ENCODE results near the gene GNAI3.

The GNAI3 gene

DNA sequence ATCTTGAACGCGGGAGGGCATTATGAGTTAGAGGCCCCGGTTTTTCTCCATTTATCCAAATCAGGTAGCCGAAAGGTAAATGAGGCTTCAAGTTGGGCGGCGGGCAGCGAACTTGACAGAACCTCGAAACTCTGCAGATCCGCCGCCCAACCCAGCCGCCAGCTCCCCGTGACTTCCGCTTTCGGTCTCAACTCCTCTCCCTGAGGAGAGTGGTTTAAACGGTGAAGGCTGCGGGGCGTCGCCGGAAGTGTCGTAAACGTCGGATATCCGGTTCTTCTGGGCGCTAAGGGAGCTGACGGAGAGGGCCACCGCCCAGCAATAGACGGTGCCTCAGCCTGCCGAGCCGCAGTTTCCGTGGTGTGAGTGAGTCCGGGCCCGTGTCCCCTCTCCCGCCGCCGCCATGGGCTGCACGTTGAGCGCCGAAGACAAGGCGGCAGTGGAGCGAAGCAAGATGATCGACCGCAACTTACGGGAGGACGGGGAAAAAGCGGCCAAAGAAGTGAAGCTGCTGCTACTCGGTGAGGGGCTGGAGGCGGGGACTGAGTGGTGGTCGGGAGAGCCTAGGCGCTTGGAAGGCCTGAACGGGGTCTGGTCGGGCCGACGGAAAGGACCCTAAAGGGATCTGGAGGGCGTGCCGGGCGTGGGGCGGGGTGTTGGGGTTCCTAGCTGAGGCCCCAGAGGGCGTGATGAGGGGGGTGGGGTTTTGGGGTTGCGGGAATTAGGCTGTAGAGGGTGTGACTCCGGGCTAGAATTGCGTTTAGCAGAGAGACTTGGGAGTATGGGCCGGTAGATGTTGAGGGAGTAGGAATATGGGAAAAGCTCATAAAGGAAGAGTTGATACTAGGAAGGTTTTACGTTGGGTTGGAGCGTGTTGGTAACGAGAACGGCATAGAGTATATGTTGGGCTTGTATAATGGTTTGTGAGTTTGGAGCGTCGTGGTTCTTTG lies at the start of gene GNAI3:
GNAI3 (plus strand) TSS at position 295 of the 947 bp plus-strand sequence; CDS start at position 401, 106 bp downstream.
- peak; percentile 93 for DNase-seq

DNA sequence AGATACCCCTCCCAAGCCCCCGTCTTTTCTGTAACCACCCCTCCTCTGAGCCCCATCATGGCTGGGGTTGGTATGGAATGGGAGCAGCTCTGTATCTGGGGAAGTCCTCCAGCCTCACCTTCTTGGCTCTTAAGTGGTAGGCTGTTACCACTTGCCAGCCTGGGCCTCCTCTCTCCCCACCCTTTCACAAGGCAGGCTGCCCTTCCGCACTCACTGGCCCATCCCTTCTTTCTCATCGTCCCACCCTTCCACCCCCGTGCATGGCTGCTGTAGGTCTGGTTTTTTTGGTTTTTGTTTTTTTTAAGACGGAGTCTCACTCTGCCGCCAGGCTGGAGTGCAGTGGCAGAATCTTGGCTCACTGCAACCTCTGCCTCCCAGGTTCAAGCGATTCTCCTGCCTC lies 49.3 kb upstream of the GNAI3 start:
- no peak for DNase-seq

GRCh38 chr1:109499661-109500536 lies 48.5 kb upstream of the GNAI3 start:
- DNase-seq: peak; percentile 37

GRCh38 chr1:109500941-109501381 lies 47.5 kb upstream of the GNAI3 start:
- DNase-seq: no peak

GRCh38 chr1:109501644-109502363 lies 46.6 kb upstream of the GNAI3 start:
- no peak for DNase-seq

- peak; percentile 32 for DNase-seq
Observed at GRCh38 chr1:109502364-109502851, 46.0 kb upstream of the GNAI3 start.

DNA sequence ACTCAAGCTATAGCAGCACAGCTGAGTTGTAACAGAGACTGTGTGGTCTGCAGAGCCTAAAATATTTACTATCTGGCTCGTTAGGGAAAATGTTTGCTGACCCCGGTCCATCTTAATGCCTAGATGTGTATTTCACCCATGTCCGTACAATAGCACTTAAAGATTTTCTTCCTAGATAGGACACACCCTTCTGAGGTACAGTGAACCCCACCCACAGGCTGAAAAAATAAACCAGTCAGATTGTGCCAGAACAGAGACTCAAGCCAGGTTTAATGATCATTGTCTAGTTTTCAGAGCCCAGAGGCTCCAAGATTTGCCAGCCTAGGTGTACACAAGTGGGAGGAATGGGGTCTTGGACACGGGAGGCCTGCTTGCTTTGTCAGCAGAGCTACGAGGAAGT lies 44.5 kb upstream of the GNAI3 start:
- no peak for DNase-seq

- no peak for DNase-seq
Observed at GRCh38 chr1:109504974-109505373, 43.4 kb upstream of the GNAI3 start.

- DNase-seq: no peak
Observed at GRCh38 chr1:109508001-109508872, 40.2 kb upstream of the GNAI3 start.

GRCh38 chr1:109508873-109509175 lies 39.6 kb upstream of the GNAI3 start:
- DNase-seq: no peak

GRCh38 chr1:109509176-109510134 lies 39.0 kb upstream of the GNAI3 start, which contains the start of gene AMIGO1:
Gene AMIGO1 (minus strand): TSS chr1:109509727. CDS start chr1:109508912, 815 bp downstream.
- peak; percentile 44 for DNase-seq

- no peak for DNase-seq
Observed at GRCh38 chr1:109513110-109513710, 35.2 kb upstream of the GNAI3 start.

DNA sequence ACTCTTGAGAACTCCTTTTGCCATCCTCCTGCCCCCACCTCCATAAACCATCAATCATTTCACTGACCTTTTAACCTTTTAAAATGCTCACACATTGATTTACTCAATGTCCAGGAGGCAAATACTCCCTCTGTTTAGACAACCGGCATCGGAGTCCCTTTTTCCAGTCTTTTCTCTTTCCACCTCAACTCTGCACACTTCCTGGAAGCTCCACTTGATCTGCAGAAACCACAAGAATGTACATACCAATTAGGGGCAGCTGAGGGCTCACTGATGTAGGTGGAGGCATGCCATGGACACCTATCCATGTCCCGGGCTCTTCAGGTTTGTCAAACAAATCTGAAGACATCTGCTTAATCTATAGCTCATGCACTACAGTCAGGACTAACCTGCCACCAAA lies 33.6 kb upstream of the GNAI3 start:
- DNase-seq: no peak

- no peak for DNase-seq
Observed at GRCh38 chr1:109516872-109517271, 31.5 kb upstream of the GNAI3 start.

DNA sequence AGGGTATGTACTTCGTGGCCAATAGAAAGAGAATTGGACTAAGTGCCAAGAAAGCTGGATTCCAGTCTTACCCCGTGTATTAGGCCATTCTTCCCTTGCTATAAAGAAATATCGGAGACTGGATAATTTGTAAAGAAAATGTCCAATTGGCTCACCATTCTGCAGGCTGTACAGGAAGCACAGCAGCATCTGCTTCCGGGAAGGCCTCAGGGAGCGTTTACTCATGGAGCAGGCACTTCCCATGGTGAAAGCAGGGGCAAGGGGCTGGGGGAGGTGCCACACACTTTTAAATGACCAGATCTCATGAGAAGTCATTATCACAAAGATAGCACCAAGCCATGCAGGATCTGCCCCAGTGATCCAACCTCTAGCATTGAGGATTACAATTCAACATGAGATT lies 31.1 kb upstream of the GNAI3 start:
- DNase-seq: no peak

DNA sequence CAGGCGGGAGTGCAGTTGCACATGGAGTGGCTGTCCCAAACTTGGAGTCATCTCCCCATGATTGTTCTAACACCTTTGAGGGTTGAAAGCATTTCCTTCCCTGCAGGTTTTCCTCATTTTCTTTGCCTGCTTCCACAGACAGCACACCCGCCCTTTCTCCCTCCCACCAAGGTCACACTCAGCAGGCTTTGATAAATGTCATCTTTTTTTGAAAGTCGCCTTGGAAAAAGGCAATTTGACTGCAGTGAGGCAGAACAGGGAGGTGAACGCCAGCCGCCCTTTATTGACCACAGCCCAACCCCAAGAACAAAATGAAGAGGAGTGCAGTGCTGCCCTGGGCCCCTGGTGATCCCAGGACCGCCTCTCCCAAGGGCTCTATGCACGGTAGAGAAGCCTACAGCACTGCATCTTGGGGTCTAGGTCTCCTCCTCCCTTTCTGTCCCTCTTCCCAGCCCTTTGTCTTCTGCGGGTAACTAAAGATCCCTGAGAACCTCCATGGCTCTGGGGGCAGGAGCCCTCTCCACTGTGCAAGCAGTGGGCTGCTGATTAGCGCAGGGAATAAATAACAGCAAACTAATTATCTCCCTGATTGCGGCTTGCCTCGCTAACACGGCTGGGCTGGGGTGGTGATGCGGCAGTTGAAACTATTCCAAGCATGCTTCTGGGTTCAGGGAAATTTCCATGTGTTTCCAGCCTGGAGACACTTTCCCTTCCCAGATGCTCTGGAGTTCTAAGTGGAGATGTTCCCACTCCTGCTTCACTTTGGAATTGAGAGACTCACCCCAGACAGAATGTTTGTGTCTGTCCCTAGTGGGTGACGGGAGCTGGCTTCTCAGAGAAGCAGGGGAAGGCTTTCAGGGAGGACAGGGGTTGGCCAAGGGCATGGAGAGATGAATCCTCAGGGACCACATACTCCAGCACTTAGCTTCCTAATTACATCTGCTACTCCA lies 27.1 kb upstream of the GNAI3 start:
- no peak for DNase-seq

DNA sequence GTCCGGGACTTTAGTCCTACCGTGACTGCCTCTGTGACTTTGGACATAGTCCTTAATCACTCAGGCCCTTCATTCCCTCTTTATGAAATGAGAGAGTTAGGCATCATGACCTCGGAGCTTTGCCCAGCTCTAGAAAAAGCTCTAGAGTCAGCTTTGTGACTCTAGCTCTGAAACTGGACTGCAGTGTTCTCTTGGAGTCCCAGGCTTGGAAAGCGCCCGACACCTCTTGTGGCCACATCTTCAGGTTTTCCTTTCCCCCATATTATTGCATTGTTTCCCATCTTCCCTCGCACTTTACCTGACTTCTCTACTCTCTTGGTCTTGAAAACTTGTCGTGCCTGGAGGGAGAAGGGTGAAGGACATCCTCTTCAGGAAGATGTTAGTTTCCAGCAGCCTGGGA lies 26.4 kb upstream of the GNAI3 start:
- no peak for DNase-seq

DNA sequence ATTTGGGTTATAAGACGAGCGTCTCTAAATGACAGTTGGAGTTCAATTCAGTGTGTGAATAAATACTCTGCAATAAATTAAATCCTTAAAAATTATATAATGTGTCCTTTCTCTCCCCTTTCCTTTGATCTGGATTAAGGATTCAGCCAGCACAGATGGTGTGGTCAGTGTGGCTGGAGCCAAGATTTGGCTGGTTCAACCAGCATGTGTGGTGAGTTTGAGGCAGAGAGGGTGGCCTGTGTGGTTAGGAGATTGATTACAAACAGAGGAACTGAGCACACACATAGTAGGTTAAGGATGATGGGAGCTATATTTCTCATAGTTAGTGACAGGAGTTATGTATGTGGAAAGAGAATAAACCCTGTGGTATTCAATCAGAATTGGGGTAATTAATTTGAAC lies 24.7 kb upstream of the GNAI3 start:
- DNase-seq: no peak

All from activated CD4-positive, alpha-beta T cell treated with anti-CD3 and anti-CD28 coated beads for 1 hour (primary cell).